IMR-90 (cell line): ENCODE measurements around the gene DHRS3. TPM values are rescaled to one million over a fixed set of nuclear protein-coding genes. Genes with fewer than 3 reads are reported as not detected.

Experiments used
- ATAC-seq: fragments of 200-7000 bp; cut with Tn5 transposase; 2 replicates; pipeline ENCODE4 v1.9.1; 2020; ENCODE audit warnings: low read depth, mild to moderate bottlenecking, moderate library complexity
- BruUV-seq: library from RNA; stranded (reverse); fragments of 400-500 nt; replicated peaks from 2 replicates; lab custom pipeline; 2021; lab: Mats Ljungman, UMichigan
- CTCF ChIA-PET: fragments of 300-600 bp; formaldehyde crosslinking; extraction: SDS; loops from one replicate; lab custom pipeline; 2021; ENCODE audit warnings: antibody characterized with exemption; lab: Yijun Ruan, JAX
- POLR2A ChIA-PET: fragments of 300-600 bp; sonication (Branson Sonifier 250); formaldehyde crosslinking; loops from one replicate; lab custom pipeline; 2022; ENCODE audit warnings: antibody characterized with exemption; ENCODE audit not compliant: unreplicated experiment; lab: Charles Lee
- DNase-seq: peaks from one replicate; pipeline ENCODE4 v3.0.0; 2013
- H2AFZ ChIP-seq: replicated peaks from 2 replicates; pipeline ENCODE3; 2013; ENCODE audit warnings: low read length, mild to moderate bottlenecking; ENCODE audit not compliant: poor library complexity
- H2AK5ac ChIP-seq: 2 replicates; pipeline ENCODE4 v1.6.1; 2013; ENCODE audit warnings: low read depth, low read length, inconsistent platforms
- H2AK9ac ChIP-seq: replicated peaks from 2 replicates; pipeline ENCODE3; 2013; ENCODE audit warnings: mild to moderate bottlenecking, low read depth, low read length, moderate library complexity; ENCODE audit not compliant: poor library complexity
- H2BK120ac ChIP-seq: 2 replicates; pipeline ENCODE4 v1.6.1; 2013; ENCODE audit warnings: low read depth, low read length, inconsistent platforms
- H2BK15ac ChIP-seq: 3 replicates; pipeline ENCODE4 v1.6.1; 2013; ENCODE audit warnings: low read depth, low read length, inconsistent platforms
- H2BK20ac ChIP-seq: 2 replicates; pipeline ENCODE4 v1.6.1; 2013; ENCODE audit warnings: low read depth, mild to moderate bottlenecking, inconsistent platforms, low read length, moderate library complexity
- H2BK5ac ChIP-seq: 2 replicates; pipeline ENCODE4 v1.6.1; 2013; ENCODE audit warnings: mild to moderate bottlenecking, low read depth, low read length, inconsistent platforms; ENCODE audit not compliant: poor library complexity, severe bottlenecking
- H3K14ac ChIP-seq: replicated peaks from 2 replicates; pipeline ENCODE4 v1.6.1; 2013; ENCODE audit warnings: low read depth, low read length, inconsistent platforms
- H3K18ac ChIP-seq: 2 replicates; pipeline ENCODE4 v1.6.1; 2013; ENCODE audit warnings: low read depth, low read length, control low read depth
- H3K23ac ChIP-seq: 2 replicates; pipeline ENCODE4 v1.6.1; 2013; ENCODE audit warnings: low read depth, low read length, inconsistent platforms
- H3K27ac ChIP-seq: 2 replicates; pipeline ENCODE4 v1.5.1; 2013; ENCODE audit warnings: mild to moderate bottlenecking, control low read depth, low read length; ENCODE audit not compliant: insufficient read depth
- H3K27me3 ChIP-seq: 2 replicates; pipeline ENCODE4 v1.6.1; 2013; ENCODE audit warnings: low read length; ENCODE audit not compliant: control insufficient read depth, insufficient read depth
- H3K36me3 ChIP-seq: 2 replicates; pipeline ENCODE4 v1.6.1; 2013; ENCODE audit warnings: low read length, mixed read lengths; ENCODE audit not compliant: control insufficient read depth, insufficient read depth
- H3K4ac ChIP-seq: 2 replicates; pipeline ENCODE4 v1.6.1; 2013; ENCODE audit warnings: low read depth, low read length, inconsistent platforms
- H3K4me1 ChIP-seq: 2 replicates; pipeline ENCODE4 v1.6.1; 2013; ENCODE audit warnings: low read length, mixed read lengths; ENCODE audit not compliant: control insufficient read depth, insufficient read depth
- H3K4me2 ChIP-seq: 2 replicates; pipeline ENCODE4 v1.6.1; 2013; ENCODE audit warnings: low read depth, mild to moderate bottlenecking, control low read depth, low read length, moderate library complexity
- H3K4me3 ChIP-seq: 2 replicates; pipeline ENCODE4 v1.5.1; 2013; ENCODE audit warnings: low read depth, mild to moderate bottlenecking, control low read depth, low read length, moderate library complexity; ENCODE audit not compliant: insufficient read depth
- H3K56ac ChIP-seq: 2 replicates; pipeline ENCODE4 v1.6.1; 2013; ENCODE audit warnings: low read length, inconsistent platforms; ENCODE audit not compliant: insufficient read depth; ENCODE audit errors: extremely low read depth
- H3K79me1 ChIP-seq, 2 experiments: 2 replicates each; pipeline ENCODE4 v1.6.1; 2013; ENCODE audit warnings: low read length in 2 of 2, inconsistent platforms in 1 of 2, low read depth in 1 of 2
- H3K9ac ChIP-seq: 2 replicates; pipeline ENCODE4 v1.6.1; 2013; ENCODE audit warnings: low read depth, low read length, control low read depth
- H3K9me1 ChIP-seq: 2 replicates; pipeline ENCODE4 v1.6.1; 2013; ENCODE audit warnings: low read length, inconsistent platforms; ENCODE audit not compliant: insufficient read depth
- H3K9me3 ChIP-seq: 2 replicates; pipeline ENCODE4 v1.6.1; 2013; ENCODE audit warnings: low read length; ENCODE audit not compliant: control insufficient read depth, insufficient read depth
- H4K20me1 ChIP-seq: 2 replicates; pipeline ENCODE4 v1.6.1; 2013; ENCODE audit warnings: low read length, inconsistent platforms; ENCODE audit not compliant: insufficient read depth
- H4K5ac ChIP-seq: 2 replicates; pipeline ENCODE4 v1.6.1; 2013; ENCODE audit warnings: mild to moderate bottlenecking, low read depth, low read length, control low read depth
- H4K8ac ChIP-seq, 2 experiments: 2 replicates each; pipeline ENCODE4 v1.6.1; 2013; ENCODE audit warnings: low read depth in 2 of 2, low read length in 2 of 2, control low read depth in 1 of 2, inconsistent platforms in 1 of 2
- H4K91ac ChIP-seq: 2 replicates; pipeline ENCODE4 v1.6.1; 2013; ENCODE audit warnings: low read depth, low read length, inconsistent platforms; ENCODE audit not compliant: insufficient read depth
- CEBPB ChIP-seq: IDR thresholded peaks from 2 replicates; pipeline ENCODE4 v1.6.1; 2012; ENCODE audit warnings: low read depth, low read length, improper control_type of control experiment
- CHD1 ChIP-seq: IDR thresholded peaks from 2 replicates; pipeline ENCODE4 v1.6.1; 2012; ENCODE audit warnings: low read depth, low read length, improper control_type of control experiment
- MAZ ChIP-seq: IDR thresholded peaks from 2 replicates; pipeline ENCODE4 v1.6.1; 2012; ENCODE audit warnings: low read depth, mild to moderate bottlenecking, low read length, improper control_type of control experiment, moderate library complexity, borderline replicate concordance
- MXI1 ChIP-seq: IDR thresholded peaks from 2 replicates; pipeline ENCODE4 v1.6.1; 2012; ENCODE audit warnings: low read depth, mild to moderate bottlenecking, low read length, moderate library complexity, borderline replicate concordance
- NFE2L2 ChIP-seq: fragments of 150-350 bp; IDR thresholded peaks from 2 replicates; pipeline ENCODE4 v1.6.1; 2016; ENCODE audit warnings: low read depth, mild to moderate bottlenecking, low read length
- RFX5 ChIP-seq: IDR thresholded peaks from 2 replicates; pipeline ENCODE4 v1.8.0; 2012; ENCODE audit warnings: low read depth, mild to moderate bottlenecking, low read length, moderate library complexity
- WGBS, 2 experiments: methylation state at CpG; one replicate each; pipeline versions ENCODE4 v1.1.5 to v1.1.7; 2013; ENCODE audit warnings: missing lambda C conversion rate in 2 of 2; ENCODE audit not compliant: insufficient read length in 1 of 2; ENCODE audit errors: extremely low coverage in 2 of 2; 5-methylcytosine and 5-hydroxymethylcytosine counted together
- dilution Hi-C: fragments of 300-500 bp; cut with HindIII; formaldehyde crosslinking; loops from one replicate; pipeline ENCODE4 v1.14.3; 2018; ENCODE audit warnings: low sequenced_read_pairs; ENCODE audit not compliant: unreplicated experiment
- in situ Hi-C: fragments of 300-500 bp; cut with MboI; formaldehyde crosslinking; loops from 3 replicates; pipeline ENCODE4 v1.14.3; 2019; ENCODE audit warnings: low sequenced_read_pairs, inconsistent platforms, mixed read lengths
- intact Hi-C: fragments of 100-400 bp; cut with micrococcal nuclease; formaldehyde crosslinking; loops from 2 replicates; pipeline ENCODE4 v1.10.0; 2022
- polyA plus RNA-seq, 3 experiments: library from polyadenylated mRNA; depleted of rRNA; stranded (reverse); fragments of >200 nt; gene quantifications; 2 replicates each; pipeline ENCODE4 v1.2.3, GENCODE V29; 2012; ENCODE audit warnings: low replicate concordance in 1 of 3
- total RNA-seq: library from RNA; depleted of rRNA; stranded (reverse); fragments of >200 nt; gene quantifications from 2 replicates; pipeline ENCODE4 v1.2.3, GENCODE V29; 2012
- TF ChIP-seq, protein P1 (sequence below): conservative IDR thresholded peaks from 2 replicates; pipeline ENCODE4 v1.5.1; 2012; ENCODE audit warnings: mild to moderate bottlenecking, low read depth, low read length, improper control_type of control experiment

DHRS3 gene
- total and polyA plus RNA-seq, 2 of the 4 experiments (the other 2 are of a cell fraction), result 11.2 to 14.5 TPM

DNA sequence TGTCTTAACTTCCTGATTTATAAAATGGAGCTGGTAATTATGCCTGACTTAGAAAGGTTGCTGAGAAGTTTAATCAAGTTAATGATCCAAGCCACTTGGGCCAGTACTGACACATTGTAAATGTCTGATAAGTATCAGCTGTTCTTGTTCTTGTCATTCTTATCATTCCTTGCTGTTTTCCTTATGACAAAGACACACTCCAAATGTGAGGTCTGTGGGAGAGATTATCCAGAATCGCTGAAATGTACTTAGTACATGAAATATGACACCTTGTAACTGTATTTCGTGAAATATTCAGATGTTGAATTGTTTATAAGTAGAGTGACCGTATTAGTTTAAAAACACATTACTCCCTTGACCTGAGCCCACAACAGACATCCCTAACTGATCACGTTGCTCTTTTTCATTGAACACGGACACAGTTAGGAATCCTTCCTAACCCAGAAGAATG lies 32.0 kb upstream of the DHRS3 start:
- H4K91ac ChIP-seq, result no peak overlapping the region
- ChIA-PET POLR2A (no interaction called here), CTCF (interaction anchor here (0.7 kb wide), 1 partner anchor 48 kb away, joined by 5 read pairs; no protein-coding TSS in a partner anchor)
- H3K56ac ChIP-seq, result no peak overlapping the region
- H3K9ac ChIP-seq, result no peak overlapping the region
- H4K8ac ChIP-seq, result no peak overlapping the region
- H2AFZ ChIP-seq, result no peak overlapping the region
- H2BK120ac ChIP-seq, result no peak overlapping the region
- TF ChIP-seq RFX5, result no peak
- no peak for TF ChIP-seq CEBPB
- TF ChIP-seq, protein P1, sequence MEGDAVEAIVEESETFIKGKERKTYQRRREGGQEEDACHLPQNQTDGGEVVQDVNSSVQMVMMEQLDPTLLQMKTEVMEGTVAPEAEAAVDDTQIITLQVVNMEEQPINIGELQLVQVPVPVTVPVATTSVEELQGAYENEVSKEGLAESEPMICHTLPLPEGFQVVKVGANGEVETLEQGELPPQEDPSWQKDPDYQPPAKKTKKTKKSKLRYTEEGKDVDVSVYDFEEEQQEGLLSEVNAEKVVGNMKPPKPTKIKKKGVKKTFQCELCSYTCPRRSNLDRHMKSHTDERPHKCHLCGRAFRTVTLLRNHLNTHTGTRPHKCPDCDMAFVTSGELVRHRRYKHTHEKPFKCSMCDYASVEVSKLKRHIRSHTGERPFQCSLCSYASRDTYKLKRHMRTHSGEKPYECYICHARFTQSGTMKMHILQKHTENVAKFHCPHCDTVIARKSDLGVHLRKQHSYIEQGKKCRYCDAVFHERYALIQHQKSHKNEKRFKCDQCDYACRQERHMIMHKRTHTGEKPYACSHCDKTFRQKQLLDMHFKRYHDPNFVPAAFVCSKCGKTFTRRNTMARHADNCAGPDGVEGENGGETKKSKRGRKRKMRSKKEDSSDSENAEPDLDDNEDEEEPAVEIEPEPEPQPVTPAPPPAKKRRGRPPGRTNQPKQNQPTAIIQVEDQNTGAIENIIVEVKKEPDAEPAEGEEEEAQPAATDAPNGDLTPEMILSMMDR, result no peak
- TF ChIP-seq NFE2L2, result no peak
- TF ChIP-seq MAZ, result no peak
- no peak for TF ChIP-seq CHD1
- no peak for TF ChIP-seq MXI1
- H2BK20ac ChIP-seq, result no peak overlapping the region
- H3K18ac ChIP-seq, result no peak overlapping the region
- no peak overlapping the region for H3K4me3 ChIP-seq
- H3K27me3 ChIP-seq, result peaks cover 31% of the 10 kb centered on the region
- no peak overlapping the region for H3K14ac ChIP-seq
- H3K23ac ChIP-seq, result no peak overlapping the region
- H3K4me1 ChIP-seq, result peaks cover 6% of the 10 kb centered on the region
- H2BK15ac ChIP-seq, result no peak overlapping the region
- H2AK5ac ChIP-seq, result no peak overlapping the region
- no peaks in the 10 kb centered on the region; the same call in 1 of the 2 replicates for H4K20me1 ChIP-seq
- no peak overlapping the region for H3K4ac ChIP-seq
- H3K27ac ChIP-seq, result no peak overlapping the region
- no peak overlapping the region for H3K4me2 ChIP-seq
- H3K9me1 ChIP-seq, result 0 out of 2 replicates have a peak, but pooled peaks cover 5% of the 10 kb centered on the region
- no peak overlapping the region for H2AK9ac ChIP-seq
- BruUV-seq, result no TSS peak
- intact Hi-C loops, result loop anchor here (10.0 kb wide), 1 partner anchor 525 kb away; no protein-coding TSS in a partner anchor
- ATAC-seq, result peak; percentile 76
- no peaks in the 10 kb centered on the region for H3K79me1 ChIP-seq
- no peak overlapping the region for H2BK5ac ChIP-seq
- dilution Hi-C loops, result no loop called here
- DNase-seq, result peak; percentile 95
- no peaks in the 10 kb centered on the region for H3K36me3 ChIP-seq
- H3K9me3 ChIP-seq, result no peaks in the 10 kb centered on the region
- no peak overlapping the region for H4K5ac ChIP-seq
- in situ Hi-C loops, result no loop called here
- no CpG with 5 or more reads among the region's 5 CpGs for WGBS, 2 experiments
